NOMO-1 (cell line): ENCODE data around the gene SNTN.
A peak's percentile ranks its signal among the peaks of the same experiment; 100 is the strongest.

Source experiments
- DNase-seq, 2 experiments: peaks; one replicate each; lab custom pipeline; 2025; ENCODE audit not compliant: unreplicated experiment in 2 of 2; lab: John Stamatoyannopoulos, UW

Gene SNTN

DNA sequence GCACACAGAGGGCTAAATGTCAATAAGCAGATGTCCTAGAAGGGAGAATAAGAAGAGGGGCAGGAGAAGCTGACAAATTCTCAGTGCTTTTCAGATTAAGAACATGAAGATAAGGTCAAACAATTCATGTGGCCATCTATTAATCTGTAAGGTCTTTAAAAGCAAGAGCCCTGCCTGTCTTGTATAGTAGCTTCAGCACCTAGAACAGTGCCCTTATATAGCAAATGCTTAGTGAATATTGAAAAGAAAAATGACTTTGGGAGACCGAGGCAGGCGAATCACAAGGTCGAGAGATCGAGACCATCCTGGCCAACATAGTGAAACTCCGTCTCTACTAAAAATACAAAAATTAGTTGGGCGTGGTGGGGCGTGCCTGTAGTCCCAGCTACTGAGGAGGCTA is 18.1 kb downstream of the SNTN start:
- DNase-seq, result no peak

DNA sequence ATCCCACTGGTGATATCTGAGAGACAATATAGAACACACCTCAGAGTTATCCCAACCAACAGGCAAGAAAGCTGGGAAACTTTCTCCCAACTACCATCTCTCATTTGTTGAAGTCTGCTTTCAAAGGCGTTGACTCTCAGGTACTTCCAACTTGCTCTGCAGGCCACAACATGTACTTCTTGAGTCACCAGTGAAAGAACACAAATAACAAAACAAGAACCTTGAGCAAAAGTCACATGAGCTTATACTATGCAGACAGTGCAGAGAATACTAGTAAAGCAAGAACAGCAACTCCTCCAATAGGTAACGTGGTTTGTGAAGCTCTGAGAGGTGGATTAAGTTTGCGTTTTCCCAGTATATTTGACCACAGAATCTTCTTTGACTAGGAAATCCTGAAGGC is 20.6 kb downstream of the SNTN start:
- no peak for DNase-seq

DNA sequence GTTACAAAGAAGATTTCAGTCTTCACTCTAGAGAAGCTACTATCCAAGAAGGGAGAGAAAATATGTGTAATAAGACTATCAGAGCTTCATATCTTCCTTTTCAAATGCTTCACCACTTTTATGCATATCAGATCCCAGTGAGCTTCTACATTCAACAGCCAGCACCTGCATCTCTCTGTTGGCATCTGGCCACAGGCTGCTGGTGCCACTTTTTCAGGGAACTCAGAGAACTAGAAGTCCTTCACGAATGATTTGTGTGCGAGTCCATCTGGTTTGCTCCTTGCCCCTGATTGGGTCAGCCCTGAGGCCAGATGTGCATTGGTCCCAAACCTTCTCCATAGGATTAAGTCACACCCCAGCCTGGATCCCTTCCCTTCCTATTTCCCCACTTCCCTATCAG is 22.1 kb downstream of the SNTN start:
- DNase-seq, result no peak

DNA sequence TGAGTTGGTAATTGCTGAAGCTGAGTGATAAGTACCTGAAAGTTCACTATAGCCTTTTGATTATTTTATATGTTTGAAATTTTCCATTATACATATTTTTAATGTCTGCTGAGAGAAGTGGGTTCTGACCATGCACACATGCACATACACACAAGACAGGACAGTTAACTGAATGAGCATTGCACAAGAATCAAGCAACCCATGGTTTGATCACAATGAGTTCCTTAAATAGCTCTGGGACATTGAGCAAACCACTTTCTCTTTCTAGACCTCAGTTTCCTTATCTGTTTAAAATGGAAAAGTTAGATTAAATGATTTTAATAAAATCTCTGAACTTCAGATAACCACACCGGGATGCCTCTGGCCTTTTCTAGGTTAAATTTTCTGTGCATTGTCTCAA is 26.7 kb downstream of the SNTN start:
- peak; percentile 53 to 90 for DNase-seq

DNA sequence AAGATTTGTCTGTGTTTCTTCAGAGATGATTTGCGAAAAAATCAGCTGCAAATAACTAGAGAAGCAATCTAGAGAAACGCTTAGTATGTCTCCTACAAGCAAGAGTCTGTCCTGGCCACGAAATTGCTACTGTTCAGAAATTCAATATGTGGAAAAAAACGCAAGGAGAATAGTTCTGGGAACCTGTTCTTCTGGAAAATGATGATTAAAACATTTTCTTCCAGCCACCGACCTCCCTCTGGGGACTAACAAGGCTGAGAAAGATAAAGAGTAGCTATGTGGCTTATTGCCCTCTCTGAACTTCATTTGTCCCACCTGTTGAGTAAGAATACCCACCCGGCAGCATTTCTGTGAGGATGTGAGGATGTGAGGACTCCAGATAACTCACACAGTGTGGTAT is 31.6 kb downstream of the SNTN start:
- DNase-seq, result no peak

DNA sequence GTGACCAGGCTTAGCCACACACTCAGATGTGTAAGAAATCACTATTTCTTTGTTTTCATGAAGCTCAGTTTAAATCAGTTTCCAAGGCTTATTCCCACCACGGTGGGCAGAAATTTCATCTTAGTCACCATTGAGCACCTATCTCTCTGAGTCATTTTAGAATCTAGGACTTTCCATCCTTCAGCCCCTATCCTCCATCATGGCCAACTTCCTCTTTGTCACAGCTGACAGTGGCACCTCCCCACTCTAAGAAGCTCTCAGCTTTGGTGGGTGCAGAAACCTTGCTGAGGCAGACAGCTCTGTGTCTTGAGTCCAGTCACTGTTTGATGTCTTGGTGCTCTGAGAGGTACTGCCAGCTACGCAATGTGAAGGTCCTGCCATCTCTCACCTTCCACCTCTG is 32.9 kb downstream of the SNTN start:
- peak; percentile 7 to 11 for DNase-seq

DNA sequence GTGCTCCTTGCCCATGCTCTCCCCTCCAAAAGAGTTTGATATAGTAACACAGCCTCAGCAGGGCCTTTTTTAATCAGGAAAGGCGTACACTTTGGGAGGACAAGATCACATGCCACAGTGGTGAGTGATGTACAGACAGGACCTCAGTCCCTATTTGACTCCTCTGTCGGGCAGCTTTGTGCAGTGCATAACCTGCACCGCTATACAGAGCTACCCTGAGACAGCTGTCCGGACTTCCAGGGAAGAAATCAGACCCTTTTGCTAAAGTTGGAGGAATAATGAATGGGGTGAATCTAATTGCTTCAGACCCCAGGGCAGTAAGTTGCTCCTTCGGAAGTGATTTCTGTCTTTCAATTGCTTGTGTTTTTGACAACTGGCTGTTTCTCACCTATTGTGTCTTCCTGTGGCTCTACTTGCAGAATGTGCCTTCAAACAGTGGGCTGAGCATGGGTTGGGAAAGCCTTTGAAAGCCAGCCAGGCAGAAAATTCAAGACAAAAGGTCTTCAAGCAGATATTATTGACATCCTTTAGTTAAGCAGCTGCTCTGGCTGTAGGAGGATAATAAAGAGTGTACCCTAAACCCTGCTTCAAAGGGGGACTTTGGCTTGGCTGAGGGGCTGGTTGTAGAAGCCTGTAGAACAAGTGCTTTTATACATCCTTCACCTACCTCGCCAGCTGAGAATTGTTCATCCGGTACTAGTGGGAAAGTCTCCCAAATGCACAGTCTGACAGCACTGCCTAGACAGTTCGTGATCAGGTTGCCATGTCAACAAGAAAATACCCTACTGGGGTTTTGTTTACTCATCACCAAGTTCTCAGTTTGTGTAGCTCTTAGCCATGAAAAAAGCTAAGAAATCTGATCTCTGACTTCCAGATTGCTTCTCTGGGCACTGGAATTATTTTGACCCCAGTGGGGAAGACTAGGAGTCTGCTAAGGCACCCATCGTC is 35.1 kb downstream of the SNTN start:
- DNase-seq, result no peak

DNA sequence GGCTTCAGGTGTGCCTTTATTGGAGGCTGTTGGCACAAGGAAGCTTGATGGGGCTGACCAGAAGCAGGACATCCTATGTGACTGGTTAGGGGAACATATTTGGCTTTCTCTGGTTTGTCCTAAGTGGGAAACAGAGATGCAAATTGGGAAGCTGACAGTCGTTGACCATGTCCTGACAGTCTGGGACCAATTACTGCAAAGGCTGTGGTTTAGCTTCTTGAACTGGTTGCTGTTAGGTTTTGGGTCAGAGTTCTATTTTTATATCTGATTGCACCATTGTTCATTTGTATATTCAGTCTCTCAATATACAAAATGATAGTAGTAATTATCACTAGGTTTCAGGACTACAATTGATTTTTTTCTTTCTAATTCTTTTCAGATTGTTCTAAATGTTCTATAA is 36.8 kb downstream of the SNTN start:
- DNase-seq, result peak; percentile 26 to 51

DNA sequence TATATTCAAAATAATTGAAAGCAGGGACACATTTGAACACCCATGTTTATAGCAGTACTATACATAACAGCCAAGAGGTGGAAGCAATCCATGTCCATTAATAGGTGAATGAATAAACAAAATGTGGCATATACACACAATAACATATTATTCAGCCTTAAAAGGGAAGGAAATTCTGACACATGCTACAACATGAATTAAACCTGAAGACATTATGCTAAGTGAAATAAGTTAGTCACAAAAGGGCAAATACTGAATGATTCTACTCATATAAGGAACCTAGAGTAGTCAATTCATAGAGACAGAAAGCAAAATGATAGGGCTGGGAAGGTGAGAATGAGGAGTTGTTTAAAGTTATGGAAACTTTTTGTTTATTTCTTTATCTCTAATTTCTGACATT is 40.9 kb downstream of the SNTN start:
- no peak for DNase-seq

DNA sequence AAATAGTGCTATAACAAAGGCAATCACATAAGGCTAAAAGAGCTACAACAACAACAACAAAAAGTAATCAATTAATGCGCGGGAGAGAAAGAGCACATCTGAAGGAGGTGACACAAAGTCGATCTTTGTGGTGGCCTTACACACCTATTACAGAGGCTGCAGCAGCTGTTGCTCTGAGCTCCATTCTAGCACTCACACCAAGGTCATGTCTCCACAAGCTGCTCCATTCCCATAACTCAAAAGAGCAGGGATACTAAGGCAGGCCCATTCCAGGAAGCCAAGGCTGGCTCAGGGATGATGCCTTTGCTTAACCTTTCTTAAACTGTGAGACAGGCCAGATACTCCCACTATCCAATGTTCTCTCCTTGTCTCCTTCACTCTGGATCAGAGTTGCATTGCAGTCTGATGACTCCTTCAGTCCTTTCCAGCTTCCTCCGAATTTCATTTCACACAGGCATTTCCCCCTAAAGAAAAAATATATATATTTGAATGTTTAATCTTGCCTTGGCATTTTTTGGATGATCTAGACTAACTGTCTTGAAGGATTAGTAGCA is 52.7 kb downstream of the SNTN start:
- no peak for DNase-seq

DNA sequence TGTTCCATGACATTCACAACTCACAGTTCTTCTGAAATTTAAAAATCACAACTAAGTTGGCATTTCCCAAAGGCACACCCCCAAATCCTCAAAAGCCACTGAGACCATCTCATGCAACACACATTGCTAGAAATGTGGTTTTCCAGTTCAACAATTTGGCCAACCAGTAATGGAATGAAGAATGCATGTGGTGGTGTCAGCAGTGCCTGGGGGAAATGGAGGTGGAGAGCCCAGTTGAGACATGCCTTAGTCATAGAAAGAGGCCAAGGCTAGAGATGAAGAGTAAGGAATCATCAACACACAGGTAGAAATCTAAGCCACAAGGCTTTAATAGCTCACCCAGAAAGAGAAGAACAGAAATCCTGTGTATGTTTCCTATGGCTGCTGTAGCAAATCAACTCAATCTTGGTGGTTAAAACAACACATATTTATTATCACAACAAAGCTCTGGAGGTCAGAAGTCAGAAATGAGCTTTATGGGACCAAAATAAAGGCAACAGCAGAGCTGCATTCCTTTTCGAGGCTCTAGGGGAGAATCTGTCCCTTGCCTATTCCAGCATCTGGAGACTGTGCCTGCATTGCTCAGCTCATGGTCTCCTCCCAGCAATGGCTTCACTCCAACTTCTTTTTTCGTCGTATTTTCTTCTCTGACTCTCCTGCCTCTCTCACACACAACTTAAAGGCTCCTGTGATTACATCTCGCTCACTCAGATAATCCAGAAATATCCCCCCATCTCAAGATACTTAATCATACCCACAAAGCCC is 54.0 kb downstream of the SNTN start:
- DNase-seq, result no peak

DNA sequence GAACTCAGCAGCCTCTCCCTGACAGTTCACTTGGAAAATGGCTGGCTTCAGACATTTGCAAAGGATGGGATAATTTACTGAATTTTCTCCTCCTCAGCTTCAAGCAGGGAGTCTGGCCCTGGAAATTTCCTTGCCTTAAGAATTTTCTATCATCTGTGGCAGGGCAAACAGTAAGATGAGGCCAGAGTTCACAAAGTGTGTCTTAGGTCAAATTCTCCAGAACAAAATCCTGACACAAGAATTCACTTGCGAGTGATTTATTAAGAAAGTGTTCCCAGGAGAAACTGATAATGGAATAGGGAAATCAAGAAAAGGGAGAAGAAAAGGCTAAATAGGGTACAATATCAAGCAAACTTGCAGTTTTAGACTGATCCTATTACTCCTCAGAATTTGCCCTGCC is 55.3 kb downstream of the SNTN start:
- DNase-seq, result no peak

DNA sequence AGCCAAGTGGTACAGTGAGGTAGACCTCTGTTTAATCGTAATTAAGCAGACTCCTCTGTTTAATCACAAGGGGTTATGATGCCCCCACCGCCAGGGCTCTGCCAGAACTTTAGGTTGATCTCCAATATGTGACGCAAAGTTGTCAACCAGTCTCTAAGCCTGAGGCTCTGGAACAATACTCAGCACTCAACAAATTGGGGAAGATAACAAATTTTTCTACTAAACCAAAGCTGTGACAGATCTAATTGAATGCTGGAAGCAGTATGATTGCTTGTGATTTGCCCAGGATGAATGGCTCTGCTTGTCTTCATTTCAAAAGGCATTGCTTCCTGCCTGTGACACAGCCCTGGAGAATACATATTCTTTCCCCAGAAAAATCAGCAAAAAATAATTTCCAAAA is 57.1 kb downstream of the SNTN start:
- DNase-seq, result no peak
